ENCODE measurements around the gene ADPRM. TPM values are rescaled to one million over a fixed set of nuclear protein-coding genes. Genes with fewer than 3 reads are reported as not detected.
A peak's percentile ranks its signal among the peaks of the same experiment; 100 is the strongest.

ADPRM gene
- total and polyA plus RNA-seq, 2 experiments from 2014 or later: 6.8 to 8.8 TPM

GRCh38 chr17:10756619-10757018 lies 59.2 kb downstream of the ADPRM start:
- Histone ChIP-seq H3K36me3 (ENCODE audit: insufficient read depth) (no peaks in the 10 kb centered on the region), H3K4me2 (peak overlapping the region; percentile 79), H3K4me1 (ENCODE audit: insufficient read depth) (peaks cover 22% of the 10 kb centered on the region), H3K4me3 (peak overlapping the region; percentile 25; the same call in 1 of the 2 replicates), H3K9me2 (ENCODE audit: insufficient read depth) (no peaks in the 10 kb centered on the region), H3K79me2 (replicated peaks; ENCODE audit: insufficient read depth) (no peaks in the 10 kb centered on the region), H4K20me1 (replicated peaks; ENCODE audit: insufficient read depth) (no peaks in the 10 kb centered on the region), H3F3A (replicated peaks; ENCODE audit: low read depth) (peaks cover 4% of the 10 kb centered on the region; the same call in 1 of the 2 replicates), H3K27ac (ENCODE audit: low read depth) (no peak overlapping the region), H2AFZ (no peak overlapping the region; the same call in 1 of the 2 replicates), H3K27me3 (ENCODE audit: insufficient read depth) (no peaks in the 10 kb centered on the region)
- no peak overlapping the region; the same call in 2 of the 3 replicates for H3K4me3 Mint-ChIP-seq
- H3K27ac Mint-ChIP-seq: no peak overlapping the region
- H3K9me3 Mint-ChIP-seq: no peaks in the 10 kb centered on the region; the same call in 2 of the 3 replicates
- ATAC-seq (no peak), DNase-seq (ENCODE audit: low spot score) (no peak)
- H3K4me1 Mint-ChIP-seq: peaks cover 42% of the 10 kb centered on the region
- H3K36me3 Mint-ChIP-seq (ENCODE audit: low read depth): no peaks in the 10 kb centered on the region; the same call in 2 of the 3 replicates
- TF ChIP-seq EZH2phosphoT487 (IDR thresholded peaks at IDR 0.05; ENCODE audit: unreplicated experiment): no peak
- no peak for TF ChIP-seq ZNF114 (CRISPR knock-in tag; IDR thresholded peaks at IDR 0.05)
- no peak for TF ChIP-seq CREB1 (CRISPR knock-in tag; IDR thresholded peaks at IDR 0.05; ENCODE audit: low read depth)
- no peak for TF ChIP-seq NANOG (IDR thresholded peaks at IDR 0.05; ENCODE audit: borderline replicate concordance)
- TF ChIP-seq STAT1 (IDR thresholded peaks at IDR 0.05; ENCODE audit: unreplicated experiment): no peak
- no peak for TF ChIP-seq ZNF331 (CRISPR knock-in tag; IDR thresholded peaks at IDR 0.05; ENCODE audit: low read depth)
- no peak for TF ChIP-seq POLR2AphosphoS5 (IDR thresholded peaks at IDR 0.05; ENCODE audit: low read depth)
- TF ChIP-seq, protein P1, sequence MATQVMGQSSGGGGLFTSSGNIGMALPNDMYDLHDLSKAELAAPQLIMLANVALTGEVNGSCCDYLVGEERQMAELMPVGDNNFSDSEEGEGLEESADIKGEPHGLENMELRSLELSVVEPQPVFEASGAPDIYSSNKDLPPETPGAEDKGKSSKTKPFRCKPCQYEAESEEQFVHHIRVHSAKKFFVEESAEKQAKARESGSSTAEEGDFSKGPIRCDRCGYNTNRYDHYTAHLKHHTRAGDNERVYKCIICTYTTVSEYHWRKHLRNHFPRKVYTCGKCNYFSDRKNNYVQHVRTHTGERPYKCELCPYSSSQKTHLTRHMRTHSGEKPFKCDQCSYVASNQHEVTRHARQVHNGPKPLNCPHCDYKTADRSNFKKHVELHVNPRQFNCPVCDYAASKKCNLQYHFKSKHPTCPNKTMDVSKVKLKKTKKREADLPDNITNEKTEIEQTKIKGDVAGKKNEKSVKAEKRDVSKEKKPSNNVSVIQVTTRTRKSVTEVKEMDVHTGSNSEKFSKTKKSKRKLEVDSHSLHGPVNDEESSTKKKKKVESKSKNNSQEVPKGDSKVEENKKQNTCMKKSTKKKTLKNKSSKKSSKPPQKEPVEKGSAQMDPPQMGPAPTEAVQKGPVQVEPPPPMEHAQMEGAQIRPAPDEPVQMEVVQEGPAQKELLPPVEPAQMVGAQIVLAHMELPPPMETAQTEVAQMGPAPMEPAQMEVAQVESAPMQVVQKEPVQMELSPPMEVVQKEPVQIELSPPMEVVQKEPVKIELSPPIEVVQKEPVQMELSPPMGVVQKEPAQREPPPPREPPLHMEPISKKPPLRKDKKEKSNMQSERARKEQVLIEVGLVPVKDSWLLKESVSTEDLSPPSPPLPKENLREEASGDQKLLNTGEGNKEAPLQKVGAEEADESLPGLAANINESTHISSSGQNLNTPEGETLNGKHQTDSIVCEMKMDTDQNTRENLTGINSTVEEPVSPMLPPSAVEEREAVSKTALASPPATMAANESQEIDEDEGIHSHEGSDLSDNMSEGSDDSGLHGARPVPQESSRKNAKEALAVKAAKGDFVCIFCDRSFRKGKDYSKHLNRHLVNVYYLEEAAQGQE (IDR thresholded peaks at IDR 0.05; ENCODE audit: unreplicated experiment): no peak
- peaks cover 14% of the 10 kb centered on the region for H3K27me3 Mint-ChIP-seq (ENCODE audit: insufficient read depth, low read depth, poor library complexity)

- DNase-seq (ENCODE audit: low spot score) (no peak), ATAC-seq (no peak)
- no peak for TF ChIP-seq ZNF114 (CRISPR knock-in tag; IDR thresholded peaks at IDR 0.05)
- TF ChIP-seq JUNB (IDR thresholded peaks at IDR 0.05; ENCODE audit: unreplicated experiment): no peak
- TF ChIP-seq, protein P2, sequence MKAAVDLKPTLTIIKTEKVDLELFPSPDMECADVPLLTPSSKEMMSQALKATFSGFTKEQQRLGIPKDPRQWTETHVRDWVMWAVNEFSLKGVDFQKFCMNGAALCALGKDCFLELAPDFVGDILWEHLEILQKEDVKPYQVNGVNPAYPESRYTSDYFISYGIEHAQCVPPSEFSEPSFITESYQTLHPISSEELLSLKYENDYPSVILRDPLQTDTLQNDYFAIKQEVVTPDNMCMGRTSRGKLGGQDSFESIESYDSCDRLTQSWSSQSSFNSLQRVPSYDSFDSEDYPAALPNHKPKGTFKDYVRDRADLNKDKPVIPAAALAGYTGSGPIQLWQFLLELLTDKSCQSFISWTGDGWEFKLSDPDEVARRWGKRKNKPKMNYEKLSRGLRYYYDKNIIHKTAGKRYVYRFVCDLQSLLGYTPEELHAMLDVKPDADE (IDR thresholded peaks at IDR 0.05): no peak
- TF ChIP-seq POLR2AphosphoS5 (IDR thresholded peaks at IDR 0.05; ENCODE audit: low read depth): no peak
- TF ChIP-seq CTCF (conservative IDR thresholded peaks at IDR 0.05; ENCODE audit: low read depth in 2 of 2): no peak
- TF ChIP-seq, protein P1 (IDR thresholded peaks at IDR 0.05; ENCODE audit: unreplicated experiment): no peak
- TF ChIP-seq NANOG (IDR thresholded peaks at IDR 0.05; ENCODE audit: borderline replicate concordance): no peak
- TF ChIP-seq EZH2phosphoT487 (IDR thresholded peaks at IDR 0.05; ENCODE audit: unreplicated experiment): no peak
- TF ChIP-seq CREB1 (CRISPR knock-in tag; IDR thresholded peaks at IDR 0.05; ENCODE audit: low read depth): no peak
- Histone ChIP-seq H3K4me3 (no peak overlapping the region), H3K4me2 (no peak overlapping the region), H2AFZ (no peak overlapping the region), H3K27me3 (ENCODE audit: insufficient read depth) (no peaks in the 10 kb centered on the region), H3K79me2 (replicated peaks; ENCODE audit: insufficient read depth) (no peaks in the 10 kb centered on the region), H3K4me1 (ENCODE audit: insufficient read depth) (peaks cover 22% of the 10 kb centered on the region), H3F3A (replicated peaks; ENCODE audit: low read depth) (peaks cover 4% of the 10 kb centered on the region; the same call in 1 of the 2 replicates), H3K27ac (ENCODE audit: low read depth) (no peak overlapping the region), H3K9me2 (ENCODE audit: insufficient read depth) (no peaks in the 10 kb centered on the region), H3K36me3 (ENCODE audit: insufficient read depth) (no peaks in the 10 kb centered on the region), H4K20me1 (replicated peaks; ENCODE audit: insufficient read depth) (no peaks in the 10 kb centered on the region)
- no peaks in the 10 kb centered on the region; the same call in 2 of the 3 replicates for H3K9me3 Mint-ChIP-seq
- H3K4me1 Mint-ChIP-seq: peaks cover 42% of the 10 kb centered on the region
- no peak overlapping the region; the same call in 2 of the 3 replicates for H3K4me3 Mint-ChIP-seq
- H3K27me3 Mint-ChIP-seq (ENCODE audit: insufficient read depth, low read depth, poor library complexity): peaks cover 18% of the 10 kb centered on the region
- no peaks in the 10 kb centered on the region; the same call in 2 of the 3 replicates for H3K36me3 Mint-ChIP-seq (ENCODE audit: low read depth)
- no peak overlapping the region for H3K27ac Mint-ChIP-seq
Measured at GRCh38 chr17:10757067-10757466, 59.7 kb downstream of the ADPRM start.
